Mucosa of gallbladder (tissue), 1 donor: ENCODE measurements around the gene HOXA7. TPM values are rescaled to one million over a fixed set of nuclear protein-coding genes. Genes with fewer than 3 reads are reported as not detected.

ENCODE experiments used
- DNase-seq: peaks from one replicate; pipeline ENCODE4 v3.0.0-alpha.2; 2020; ENCODE audit warnings: low spot score
- total RNA-seq: library from RNA; stranded (reverse); gene quantifications from one replicate; pipeline ENCODE4 v1.2.1, GENCODE V29; 2021
- donor health status: DM: no; HTN: no; CAD: no.

The HOXA7 gene
- total RNA-seq, 1 donor from 2014 or later: not detected

GRCh38 chr7:27134392-27134791, 22.1 kb downstream of the HOXA7 start:
- no peak for DNase-seq

GRCh38 chr7:27133409-27134231, 22.9 kb downstream of the HOXA7 start:
- DNase-seq: no peak

- no peak for DNase-seq
Measured at GRCh38 chr7:27132978-27133377, 23.5 kb downstream of the HOXA7 start.

- no peak for DNase-seq
Measured at GRCh38 chr7:27132214-27132613, 24.3 kb downstream of the HOXA7 start.

GRCh38 chr7:27131390-27131819, 25.1 kb downstream of the HOXA7 start:
- DNase-seq: no peak

GRCh38 chr7:27130540-27131389, 25.7 kb downstream of the HOXA7 start, which contains the start of gene HOXA4:
Gene HOXA4 (minus strand): TSS chr7:27130757. CDS start chr7:27130733, 24 bp downstream.
- DNase-seq: peak; percentile 72

GRCh38 chr7:27129729-27130539, 26.5 kb downstream of the HOXA7 start:
- DNase-seq: no peak

GRCh38 chr7:27128776-27129728, 27.4 kb downstream of the HOXA7 start:
- no peak for DNase-seq

GRCh38 chr7:27128034-27128433, 28.4 kb downstream of the HOXA7 start:
- DNase-seq: no peak

GRCh38 chr7:27126596-27127327, 29.7 kb downstream of the HOXA7 start:
- DNase-seq: no peak

GRCh38 chr7:27125986-27126394, 30.5 kb downstream of the HOXA7 start:
- DNase-seq: no peak

- no peak for DNase-seq
Measured at GRCh38 chr7:27124902-27125689, 31.4 kb downstream of the HOXA7 start.

- no peak for DNase-seq
Measured at GRCh38 chr7:27124096-27124901, 32.2 kb downstream of the HOXA7 start.

GRCh38 chr7:27123477-27124053, 32.9 kb downstream of the HOXA7 start:
- no peak for DNase-seq

GRCh38 chr7:27123007-27123476, 33.4 kb downstream of the HOXA7 start:
- no peak for DNase-seq

GRCh38 chr7:27122077-27122910, 34.2 kb downstream of the HOXA7 start:
- no peak for DNase-seq

- no peak for DNase-seq
Measured at GRCh38 chr7:27121684-27122076, 34.8 kb downstream of the HOXA7 start.
